ENCODE data around the gene TSPAN7.

DNA sequence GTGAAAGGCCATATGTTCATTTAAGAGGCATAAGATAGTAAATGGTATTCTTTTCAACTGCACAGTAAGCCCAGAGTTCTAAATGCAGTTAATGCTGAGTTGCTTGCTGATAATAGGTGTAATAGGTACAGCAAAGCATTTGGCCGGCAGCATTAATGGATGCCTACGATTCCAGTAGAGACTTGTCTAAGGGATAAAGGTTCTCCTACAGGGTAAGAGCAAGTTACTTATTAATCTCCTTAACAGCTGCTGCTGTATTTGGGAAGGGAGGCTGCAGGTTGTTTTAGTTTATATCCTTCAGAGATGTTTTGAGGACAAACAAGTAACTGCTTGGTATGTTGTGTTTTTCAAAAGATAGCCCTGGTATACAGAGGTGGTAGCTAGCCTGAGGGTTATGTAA is 16.8 kb downstream of the TSPAN7 start:
- TF ChIP-seq, protein P1, sequence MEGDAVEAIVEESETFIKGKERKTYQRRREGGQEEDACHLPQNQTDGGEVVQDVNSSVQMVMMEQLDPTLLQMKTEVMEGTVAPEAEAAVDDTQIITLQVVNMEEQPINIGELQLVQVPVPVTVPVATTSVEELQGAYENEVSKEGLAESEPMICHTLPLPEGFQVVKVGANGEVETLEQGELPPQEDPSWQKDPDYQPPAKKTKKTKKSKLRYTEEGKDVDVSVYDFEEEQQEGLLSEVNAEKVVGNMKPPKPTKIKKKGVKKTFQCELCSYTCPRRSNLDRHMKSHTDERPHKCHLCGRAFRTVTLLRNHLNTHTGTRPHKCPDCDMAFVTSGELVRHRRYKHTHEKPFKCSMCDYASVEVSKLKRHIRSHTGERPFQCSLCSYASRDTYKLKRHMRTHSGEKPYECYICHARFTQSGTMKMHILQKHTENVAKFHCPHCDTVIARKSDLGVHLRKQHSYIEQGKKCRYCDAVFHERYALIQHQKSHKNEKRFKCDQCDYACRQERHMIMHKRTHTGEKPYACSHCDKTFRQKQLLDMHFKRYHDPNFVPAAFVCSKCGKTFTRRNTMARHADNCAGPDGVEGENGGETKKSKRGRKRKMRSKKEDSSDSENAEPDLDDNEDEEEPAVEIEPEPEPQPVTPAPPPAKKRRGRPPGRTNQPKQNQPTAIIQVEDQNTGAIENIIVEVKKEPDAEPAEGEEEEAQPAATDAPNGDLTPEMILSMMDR (conservative IDR thresholded peaks at IDR 0.05 in 1 of 2, IDR thresholded peaks at IDR 0.05 in 1 of 2; ENCODE audit: low read depth in 1 of 2, low read length in 2 of 2) = no peak
- TF ChIP-seq EZH2 (IDR thresholded peaks at IDR 0.05; ENCODE audit: low read length, missing control alignments) = no peak
